GM23338 (cell line): ENCODE results near the gene SIDT1. TPM values are rescaled to one million over a fixed set of nuclear protein-coding genes. Genes with fewer than 3 reads are reported as not detected.

ENCODE experiments used
- ATAC-seq: fragments of 200-7000 bp; cut with Tn5 transposase; 3 replicates; pipeline ENCODE4 v1.9.1; 2020
- DNase-seq: peaks from one replicate; pipeline ENCODE4 v3.0.0-alpha.2; 2015; ENCODE audit warnings: low spot score
- H2AFZ ChIP-seq: fragments of 200-600 bp; sonication (generic); 2 replicates; pipeline ENCODE4 v1.8.0; 2016; ENCODE audit warnings: antibody characterized with exemption, mild to moderate bottlenecking, moderate library complexity
- H3F3A ChIP-seq: fragments of 200-600 bp; sonication (generic); replicated peaks from 2 replicates; pipeline ENCODE4 v1.8.0; 2017; ENCODE audit warnings: antibody characterized with exemption, mixed run types, low read depth
- H3K27ac ChIP-seq: fragments of 200-600 bp; sonication (generic); 2 replicates; pipeline ENCODE4 v1.6.1; 2016; ENCODE audit warnings: low read depth
- H3K27me3 ChIP-seq: fragments of 200-600 bp; sonication (generic); 2 replicates; pipeline ENCODE4 v1.8.0; 2016; ENCODE audit warnings: mild to moderate bottlenecking, mixed run types, moderate library complexity; ENCODE audit not compliant: insufficient read depth
- H3K36me3 ChIP-seq: fragments of 200-600 bp; sonication (generic); 2 replicates; pipeline ENCODE4 v1.8.0; 2016; ENCODE audit warnings: mild to moderate bottlenecking; ENCODE audit not compliant: insufficient read depth
- H3K4me1 ChIP-seq: fragments of 200-600 bp; sonication (generic); 2 replicates; pipeline ENCODE4 v1.8.0; 2016; ENCODE audit warnings: mild to moderate bottlenecking, moderate library complexity; ENCODE audit not compliant: insufficient read depth
- H3K4me2 ChIP-seq: fragments of 200-600 bp; sonication (generic); 2 replicates; pipeline ENCODE4 v1.7.1; 2017; ENCODE audit warnings: mixed run types
- H3K4me3 ChIP-seq: fragments of 200-600 bp; sonication (generic); 2 replicates; pipeline ENCODE4 v1.6.1; 2016; ENCODE audit warnings: mixed run types
- H3K79me2 ChIP-seq: fragments of 200-600 bp; sonication (generic); replicated peaks from 2 replicates; pipeline ENCODE4 v1.8.0; 2017; ENCODE audit warnings: mild to moderate bottlenecking; ENCODE audit not compliant: insufficient read depth
- H3K9me2 ChIP-seq: fragments of 200-600 bp; sonication (generic); 2 replicates; pipeline ENCODE4 v1.8.0; 2017; ENCODE audit not compliant: insufficient read depth
- H4K20me1 ChIP-seq: fragments of 200-600 bp; sonication (generic); replicated peaks from 2 replicates; pipeline ENCODE4 v1.8.0; 2017; ENCODE audit warnings: mild to moderate bottlenecking; ENCODE audit not compliant: insufficient read depth
- H3K27ac Mint-ChIP-seq: 2 replicates; pipeline ENCODE4 v1.8.0; 2020; ENCODE audit warnings: inconsistent platforms, mild to moderate bottlenecking, moderate library complexity, mixed read lengths
- H3K27me3 Mint-ChIP-seq: 3 replicates; pipeline ENCODE4 v1.8.0; 2022; ENCODE audit warnings: low read depth, mild to moderate bottlenecking, moderate library complexity, mixed read lengths, inconsistent platforms; ENCODE audit not compliant: insufficient read depth, poor library complexity
- H3K36me3 Mint-ChIP-seq: 3 replicates; pipeline ENCODE4 v1.8.0; 2021; ENCODE audit warnings: low read depth, mild to moderate bottlenecking, inconsistent platforms, moderate library complexity, mixed read lengths
- H3K4me1 Mint-ChIP-seq: 3 replicates; pipeline ENCODE4 v1.8.0; 2020; ENCODE audit warnings: mild to moderate bottlenecking, inconsistent platforms, mixed read lengths
- H3K4me3 Mint-ChIP-seq: 3 replicates; pipeline ENCODE4 v1.8.0; 2021; ENCODE audit warnings: moderate library complexity, mild to moderate bottlenecking, inconsistent platforms, mixed read lengths
- H3K9me3 Mint-ChIP-seq: 3 replicates; pipeline ENCODE4 v1.8.0; 2020; ENCODE audit warnings: moderate library complexity, mild to moderate bottlenecking, inconsistent platforms, mixed read lengths
- CREB1 ChIP-seq: fragments of 250-450 bp; sonication (Bioruptor Pico); IDR thresholded peaks from 2 replicates; pipeline ENCODE4 v1.5.0; 2020; ENCODE audit warnings: low read depth, mild to moderate bottlenecking, moderate library complexity
- CTCF ChIP-seq, 2 experiments: fragments of 200-600 bp in 1 of 2; sonication (generic) in 1 of 2; conservative IDR thresholded peaks; 2 replicates each; pipeline versions ENCODE4 v1.5.1 to v1.6.1; 2016 to 2017; ENCODE audit warnings: antibody characterized with exemption in 2 of 2, low read depth in 2 of 2, mild to moderate bottlenecking in 2 of 2, moderate library complexity in 1 of 2
- EZH2phosphoT487 ChIP-seq: fragments of 200-600 bp; sonication (generic); IDR thresholded peaks from one replicate; pipeline ENCODE4 v1.8.1; 2018; ENCODE audit warnings: antibody characterized with exemption; ENCODE audit not compliant: unreplicated experiment
- NANOG ChIP-seq: IDR thresholded peaks from 2 replicates; pipeline ENCODE4 v1.6.1; 2016; ENCODE audit warnings: antibody characterized with exemption, borderline replicate concordance
- POLR2AphosphoS5 ChIP-seq: IDR thresholded peaks from 2 replicates; pipeline ENCODE4 v1.6.1; 2016; ENCODE audit warnings: antibody characterized with exemption, low read depth
- ZNF331 ChIP-seq: fragments of 250-450 bp; sonication (Bioruptor Pico); IDR thresholded peaks from 2 replicates; pipeline ENCODE4 v1.5.0; 2020; ENCODE audit warnings: low read depth, mild to moderate bottlenecking, moderate library complexity
- ZNF462 ChIP-seq: fragments of 250-450 bp; sonication (Bioruptor Pico); IDR thresholded peaks from 2 replicates; pipeline ENCODE4 v1.5.0; 2020; ENCODE audit warnings: mild to moderate bottlenecking, moderate library complexity
- polyA plus RNA-seq: library from polyadenylated mRNA; unstranded; fragments of >200 nt; fragmentation: Nextera tagmentation; extraction: Ambion mirVana; gene quantifications from 2 replicates; pipeline ENCODE4 v1.2.1, GENCODE V29; 2016
- total RNA-seq: library from RNA; depleted of rRNA; stranded (reverse); fragments of >200 nt; shearing (Covaris generic); gene quantifications from 2 replicates; pipeline ENCODE4 v1.2.3, GENCODE V29; 2014

The SIDT1 gene
- total and polyA plus RNA-seq, 2 experiments from 2014 or later = 0.10 TPM; not detected in 1

- H3K9me3 Mint-ChIP-seq = no peaks in the 10 kb centered on the region
- no peak overlapping the region for H3K4me3 Mint-ChIP-seq
Measured at GRCh38 chr3:113628788-113629187, 96.4 kb downstream of the SIDT1 start.

More at GRCh38 chr3:113628788-113629187, 96.4 kb downstream of the SIDT1 start:
- no peaks in the 10 kb centered on the region for H3K4me1 ChIP-seq
- H3K4me1 Mint-ChIP-seq = peaks cover 5% of the 10 kb centered on the region; the same call in 1 of the 3 replicates
- no peak overlapping the region for H3K4me3 ChIP-seq
- no peak for DNase-seq
- H3K79me2 ChIP-seq = no peaks in the 10 kb centered on the region
- no peak overlapping the region for H3K27ac Mint-ChIP-seq
- no peak for ATAC-seq
- H3F3A ChIP-seq = no peaks in the 10 kb centered on the region
- H4K20me1 ChIP-seq = no peaks in the 10 kb centered on the region
- H3K36me3 Mint-ChIP-seq = no peaks in the 10 kb centered on the region
- no peak overlapping the region for H2AFZ ChIP-seq
- TF ChIP-seq ZNF462 (CRISPR knock-in tag) = no peak
- TF ChIP-seq ZNF331 (CRISPR knock-in tag) = no peak
- TF ChIP-seq EZH2phosphoT487 = no peak
- TF ChIP-seq NANOG = no peak
- TF ChIP-seq CTCF (conservative IDR thresholded peaks at IDR 0.05; ENCODE audit: low read depth in 2 of 2) = no peak
- no peak for TF ChIP-seq POLR2AphosphoS5
- no peak for TF ChIP-seq CREB1 (CRISPR knock-in tag)
- H3K9me2 ChIP-seq = no peaks in the 10 kb centered on the region
- no peak overlapping the region for H3K4me2 ChIP-seq
- peaks cover 3% of the 10 kb centered on the region; the same call in 1 of the 2 replicates for H3K27me3 ChIP-seq
- H3K36me3 ChIP-seq = no peaks in the 10 kb centered on the region
- peaks cover 6% of the 10 kb centered on the region for H3K27me3 Mint-ChIP-seq
- H3K27ac ChIP-seq = no peak overlapping the region
